GM10248 (cell line): ENCODE data around the gene MYO10.

ENCODE experiments used
- CTCF ChIA-PET: fragments of 300-600 bp; sonication (Branson Sonifier 250); formaldehyde crosslinking; extraction: SDS; loops from one replicate; lab custom pipeline; 2021; ENCODE audit warnings: antibody characterized with exemption; lab: Yijun Ruan, JAX
- POLR2A ChIA-PET: fragments of 350-650 bp; sonication (Branson Sonifier 250); formaldehyde crosslinking; extraction: SDS; loops from one replicate; lab custom pipeline; 2020; ENCODE audit warnings: antibody characterized with exemption; lab: Yijun Ruan, JAX
- DNase-seq: peaks from one replicate; pipeline ENCODE4 v3.0.0; 2012; ENCODE audit errors: extremely low spot score
- TF ChIP-seq, protein P1 (sequence below): IDR thresholded peaks from 2 replicates; pipeline ENCODE4 v1.5.1; 2012; ENCODE audit warnings: mild to moderate bottlenecking, low read depth; ENCODE audit errors: extremely low read depth, missing control alignments, control extremely low read depth

The MYO10 gene

DNA sequence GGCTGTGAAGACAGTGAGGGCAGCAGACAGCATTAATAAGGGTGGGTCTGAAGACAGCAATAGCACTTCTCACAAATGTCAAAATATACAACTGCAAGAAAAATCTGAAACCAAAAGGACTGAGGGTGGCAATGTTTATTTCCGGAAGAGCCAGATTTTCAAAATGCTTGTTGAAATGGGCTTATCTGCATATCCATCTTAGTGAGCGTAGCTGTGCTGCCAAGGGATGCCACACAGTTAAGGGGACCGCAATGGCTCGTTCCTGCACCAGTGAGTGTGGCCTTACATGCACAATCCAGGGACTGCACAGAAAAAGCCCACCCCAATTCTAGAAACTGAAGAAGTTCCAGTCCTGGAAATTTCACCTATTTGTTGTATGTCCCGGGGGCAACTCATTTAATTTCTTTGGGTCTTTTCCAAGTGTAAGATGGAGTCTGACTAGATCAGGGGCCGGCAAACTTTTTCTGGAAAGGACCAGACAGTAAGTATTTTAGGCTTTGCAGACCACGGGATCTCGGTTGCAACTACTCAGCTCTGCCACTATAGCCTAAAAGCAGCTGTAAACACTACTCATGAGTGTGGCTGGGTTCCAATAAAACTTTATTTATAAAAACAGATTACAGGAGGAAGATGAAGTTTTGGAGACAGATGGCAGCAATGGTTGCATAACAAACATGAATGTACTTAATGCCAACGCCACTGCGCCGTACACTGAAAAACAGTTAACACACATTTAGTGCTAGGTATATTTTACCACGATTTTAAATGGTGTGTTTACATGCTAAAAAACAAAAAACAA, 154.1 kb downstream of the MYO10 start:
- TF ChIP-seq, protein P1, sequence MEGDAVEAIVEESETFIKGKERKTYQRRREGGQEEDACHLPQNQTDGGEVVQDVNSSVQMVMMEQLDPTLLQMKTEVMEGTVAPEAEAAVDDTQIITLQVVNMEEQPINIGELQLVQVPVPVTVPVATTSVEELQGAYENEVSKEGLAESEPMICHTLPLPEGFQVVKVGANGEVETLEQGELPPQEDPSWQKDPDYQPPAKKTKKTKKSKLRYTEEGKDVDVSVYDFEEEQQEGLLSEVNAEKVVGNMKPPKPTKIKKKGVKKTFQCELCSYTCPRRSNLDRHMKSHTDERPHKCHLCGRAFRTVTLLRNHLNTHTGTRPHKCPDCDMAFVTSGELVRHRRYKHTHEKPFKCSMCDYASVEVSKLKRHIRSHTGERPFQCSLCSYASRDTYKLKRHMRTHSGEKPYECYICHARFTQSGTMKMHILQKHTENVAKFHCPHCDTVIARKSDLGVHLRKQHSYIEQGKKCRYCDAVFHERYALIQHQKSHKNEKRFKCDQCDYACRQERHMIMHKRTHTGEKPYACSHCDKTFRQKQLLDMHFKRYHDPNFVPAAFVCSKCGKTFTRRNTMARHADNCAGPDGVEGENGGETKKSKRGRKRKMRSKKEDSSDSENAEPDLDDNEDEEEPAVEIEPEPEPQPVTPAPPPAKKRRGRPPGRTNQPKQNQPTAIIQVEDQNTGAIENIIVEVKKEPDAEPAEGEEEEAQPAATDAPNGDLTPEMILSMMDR, result no peak
- DNase-seq, result no peak
- CTCF ChIA-PET, result interaction anchor here (4.0 kb wide), 1 partner anchor 408 kb away, joined by 18 read pairs; no protein-coding TSS in a partner anchor
- POLR2A ChIA-PET, result no interaction called here

DNA sequence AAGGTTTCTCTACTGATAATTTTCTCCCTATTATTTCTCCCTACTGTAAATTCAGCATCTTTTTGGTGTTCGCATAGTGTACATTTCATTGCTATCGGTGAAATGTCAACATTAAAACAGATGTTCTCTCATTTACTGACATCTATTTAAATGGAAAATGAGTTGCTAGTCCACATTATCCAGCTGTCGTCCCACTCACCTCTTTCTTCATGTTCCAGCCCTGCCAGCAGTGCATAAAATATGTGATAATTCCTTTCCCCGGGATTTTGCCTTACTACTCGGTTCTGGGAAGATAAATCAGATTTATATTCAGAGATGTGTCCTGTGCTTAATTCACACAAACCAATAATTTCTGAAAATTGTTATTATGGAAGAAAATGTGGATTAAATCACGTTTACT, 155.8 kb downstream of the MYO10 start:
- CTCF ChIA-PET, result interaction anchor here (1.3 kb wide), 1 partner anchor 11 kb away, joined by 3 read pairs; no protein-coding TSS in a partner anchor
- POLR2A ChIA-PET, result no interaction called here

GRCh38 chr5:16777432-16777831, 158.7 kb downstream of the MYO10 start:
- DNase-seq, result no peak
- ChIA-PET POLR2A (interaction anchor here (0.7 kb wide), 1 partner anchor 1059 kb away, joined by 5 read pairs; no protein-coding TSS in a partner anchor), CTCF (interaction anchor here (1.5 kb wide), 1 partner anchor 14 kb away, joined by 4 read pairs; no protein-coding TSS in a partner anchor)
- TF ChIP-seq, protein P1, result no peak

More for the DNA sequence above, 155.8 kb downstream of the MYO10 start:
- DNase-seq, result no peak
- TF ChIP-seq, protein P1, result no peak

GRCh38 chr5:16776611-16777251, 159.4 kb downstream of the MYO10 start:
- CTCF ChIA-PET, result interaction anchor here (1.5 kb wide), 1 partner anchor 14 kb away, joined by 4 read pairs; no protein-coding TSS in a partner anchor
- TF ChIP-seq, protein P1, result no peak
- DNase-seq, result no peak
- POLR2A ChIA-PET, result no interaction called here

- ChIA-PET CTCF (no interaction called here), POLR2A (no interaction called here)
- no peak for DNase-seq
- TF ChIP-seq, protein P1, result no peak
Measured at GRCh38 chr5:16774806-16775205, 161.3 kb downstream of the MYO10 start.

DNA sequence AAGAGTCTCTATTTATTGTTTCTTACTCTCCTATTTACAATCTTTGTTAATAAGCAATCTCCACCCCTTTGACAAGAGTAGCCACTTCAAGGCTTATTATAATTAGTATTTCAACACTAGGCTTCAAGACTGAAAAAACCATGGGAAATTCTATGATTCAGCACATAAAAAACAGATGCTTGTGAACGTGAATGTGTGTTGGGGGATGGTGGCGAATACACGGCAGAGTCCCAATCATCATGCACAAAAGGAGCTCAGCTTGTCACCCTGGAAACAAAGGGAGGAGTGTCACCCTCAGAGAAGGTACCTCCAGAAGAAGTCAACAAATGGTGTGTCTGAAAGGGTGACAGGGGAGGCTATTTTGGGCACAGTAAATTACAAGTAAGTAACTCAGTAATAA, 162.1 kb downstream of the MYO10 start:
- CTCF ChIA-PET, result no interaction called here
- POLR2A ChIA-PET, result no interaction called here
- TF ChIP-seq, protein P1, result no peak
- DNase-seq, result no peak
